Prostate gland (tissue), 2 donors: ENCODE data around the gene SSH2. TPM values are rescaled to one million over a fixed set of nuclear protein-coding genes. Genes with fewer than 3 reads are reported as not detected.

Source experiments
- DNase-seq: peaks from one replicate; pipeline ENCODE4 v3.0.0-alpha.2; 2019; ENCODE audit warnings: low spot score
- H3K27ac ChIP-seq, 2 donors: fragments of 200-600 bp; sonication (generic); 2 replicates each; pipeline ENCODE4 v1.5.1; 2017 to 2019
- H3K27me3 ChIP-seq: fragments of 200-600 bp; sonication (generic); replicated peaks from 2 replicates; pipeline ENCODE4 v1.5.1; 2019; ENCODE audit not compliant: insufficient read depth
- H3K36me3 ChIP-seq, 2 donors: fragments of 200-600 bp; sonication (generic); 1 replicate in 1 of 2; 2 replicates in 1 of 2; pipeline versions ENCODE4 v1.5.1 to v1.8.1; 2017 to 2019
- H3K4me1 ChIP-seq: fragments of 200-600 bp; sonication (generic); replicated peaks from 2 replicates; pipeline ENCODE4 v1.5.1; 2019
- H3K4me3 ChIP-seq, 2 donors: fragments of 200-600 bp; sonication (generic); 2 replicates each; pipeline ENCODE4 v1.5.1; 2017 to 2019
- H3K9me3 ChIP-seq: fragments of 200-600 bp; sonication (generic); 2 replicates; pipeline ENCODE4 v1.5.1; 2017
- CTCF ChIP-seq, 4 experiments: fragments of 200-600 bp in 2 of 4; fragments of 450-650 bp in 2 of 4; sonication (generic) in 2 of 4; IDR thresholded peaks; 1 replicate in 3 of 4; 2 replicates in 1 of 4; pipeline ENCODE4 v1.5.1; 2016 to 2019; ENCODE audit warnings: antibody characterized with exemption in 4 of 4, mild to moderate bottlenecking in 2 of 4, moderate library complexity in 2 of 4
- POLR2A ChIP-seq: fragments of 450-650 bp; IDR thresholded peaks from one replicate; pipeline ENCODE4 v1.6.1; 2016; ENCODE audit warnings: antibody characterized with exemption, mild to moderate bottlenecking
- POLR2AphosphoS5 ChIP-seq: sonication (generic); formaldehyde crosslinking; IDR thresholded peaks from one replicate; pipeline ENCODE4 v1.6.1; 2017; ENCODE audit warnings: antibody characterized with exemption
- WGBS: methylation state at CpG from one replicate; pipeline ENCODE4 v1.1.5; 2018; 5-methylcytosine and 5-hydroxymethylcytosine counted together
- intact Hi-C: fragments of 100-400 bp; cut with DNase I; formaldehyde crosslinking; loops from one replicate; pipeline ENCODE4 v1.14.2; 2022
- total RNA-seq, 2 donors: library from RNA; depleted of rRNA; stranded (reverse); fragments of >200 nt; gene quantifications; one replicate each; pipeline ENCODE4 v1.1.0, GENCODE V29; 2016

SSH2 gene
- total RNA-seq, 2 donors from 2014 or later: 10.1 to 27.5 TPM

GRCh38 chr17:29714146-29714545, 215.9 kb downstream of the SSH2 start:
- H3K27me3 ChIP-seq: no peaks in the 10 kb centered on the region
- intact Hi-C loops: no loop called here
- no peaks in the 10 kb centered on the region for H3K9me3 ChIP-seq
- H3K36me3 ChIP-seq: no peaks in the 10 kb centered on the region
- no peak overlapping the region for H3K27ac ChIP-seq
- H3K4me3 ChIP-seq: no peak overlapping the region
- H3K4me1 ChIP-seq: no peaks in the 10 kb centered on the region
- no peak for DNase-seq
- TF ChIP-seq POLR2A (no peak), CTCF (IDR thresholded peaks at IDR 0.05) (no peak), POLR2AphosphoS5 (no peak)
- WGBS: 90% methylated on average over 1 of the region's 1 CpG

GRCh38 chr17:29713626-29714025, 216.4 kb downstream of the SSH2 start:
- no peaks in the 10 kb centered on the region for H3K36me3 ChIP-seq
- DNase-seq: no peak
- TF ChIP-seq POLR2AphosphoS5 (no peak), POLR2A (no peak), CTCF (IDR thresholded peaks at IDR 0.05) (no peak)
- H3K4me1 ChIP-seq: no peaks in the 10 kb centered on the region
- intact Hi-C loops: no loop called here
- no peaks in the 10 kb centered on the region for H3K9me3 ChIP-seq
- no peak overlapping the region for H3K27ac ChIP-seq
- H3K27me3 ChIP-seq: no peaks in the 10 kb centered on the region
- H3K4me3 ChIP-seq: no peak overlapping the region

GRCh38 chr17:29711588-29712385, 218.2 kb downstream of the SSH2 start:
- Histone ChIP-seq H3K27me3 (no peaks in the 10 kb centered on the region), H3K4me3 (no peak overlapping the region), H3K36me3 (no peaks in the 10 kb centered on the region), H3K27ac (peak overlapping the region in 1 of 2 donors; percentile 8), H3K4me1 (no peaks in the 10 kb centered on the region), H3K9me3 (no peaks in the 10 kb centered on the region)
- 87% methylated on average over 11 of the region's 11 CpGs for WGBS
- intact Hi-C loops: no loop called here
- DNase-seq: no peak
- TF ChIP-seq POLR2A (no peak), CTCF (IDR thresholded peaks at IDR 0.05) (no peak), POLR2AphosphoS5 (no peak)

- DNase-seq: no peak
- H3K4me3 ChIP-seq: no peak overlapping the region
- no peaks in the 10 kb centered on the region for H3K36me3 ChIP-seq
- H3K27me3 ChIP-seq: no peaks in the 10 kb centered on the region
- H3K27ac ChIP-seq: no peak overlapping the region
- 80% methylated on average over 5 of the region's 5 CpGs for WGBS
- intact Hi-C loops: no loop called here
- no peaks in the 10 kb centered on the region for H3K9me3 ChIP-seq
- TF ChIP-seq POLR2A (no peak), CTCF (IDR thresholded peaks at IDR 0.05) (no peak), POLR2AphosphoS5 (no peak)
- no peaks in the 10 kb centered on the region for H3K4me1 ChIP-seq
Observed at GRCh38 chr17:29710891-29711418, 219.1 kb downstream of the SSH2 start.

GRCh38 chr17:29710520-29710884, 219.5 kb downstream of the SSH2 start:
- Histone ChIP-seq H3K27me3 (no peaks in the 10 kb centered on the region), H3K4me1 (no peaks in the 10 kb centered on the region), H3K4me3 (no peak overlapping the region), H3K36me3 (no peaks in the 10 kb centered on the region), H3K9me3 (no peaks in the 10 kb centered on the region), H3K27ac (no peak overlapping the region)
- intact Hi-C loops: no loop called here
- TF ChIP-seq POLR2AphosphoS5 (no peak), CTCF (IDR thresholded peaks at IDR 0.05) (no peak), POLR2A (no peak)
- 69% methylated on average over 1 of the region's 1 CpG for WGBS
- no peak for DNase-seq
